OCI-LY3 (cell line): Measurements from ENCODE around the gene C11orf21.

Experiments used
- EZH2phosphoT487 ChIP-seq: fragments of 200-600 bp; shearing (Covaris generic); IDR thresholded peaks from 2 replicates; pipeline ENCODE4 v1.6.1; 2018; ENCODE audit warnings: antibody characterized with exemption, mixed run types, low read depth
- TF ChIP-seq, protein P1 (sequence below): fragments of 200-600, 300-600 bp; sonication (generic); IDR thresholded peaks from 2 replicates; pipeline ENCODE4 v1.5.1; 2014; ENCODE audit warnings: antibody characterized with exemption, low read length, low read depth

GRCh38 chr11:2342557-2342956, 40.8 kb upstream of the C11orf21 start:
- TF ChIP-seq, protein P1, sequence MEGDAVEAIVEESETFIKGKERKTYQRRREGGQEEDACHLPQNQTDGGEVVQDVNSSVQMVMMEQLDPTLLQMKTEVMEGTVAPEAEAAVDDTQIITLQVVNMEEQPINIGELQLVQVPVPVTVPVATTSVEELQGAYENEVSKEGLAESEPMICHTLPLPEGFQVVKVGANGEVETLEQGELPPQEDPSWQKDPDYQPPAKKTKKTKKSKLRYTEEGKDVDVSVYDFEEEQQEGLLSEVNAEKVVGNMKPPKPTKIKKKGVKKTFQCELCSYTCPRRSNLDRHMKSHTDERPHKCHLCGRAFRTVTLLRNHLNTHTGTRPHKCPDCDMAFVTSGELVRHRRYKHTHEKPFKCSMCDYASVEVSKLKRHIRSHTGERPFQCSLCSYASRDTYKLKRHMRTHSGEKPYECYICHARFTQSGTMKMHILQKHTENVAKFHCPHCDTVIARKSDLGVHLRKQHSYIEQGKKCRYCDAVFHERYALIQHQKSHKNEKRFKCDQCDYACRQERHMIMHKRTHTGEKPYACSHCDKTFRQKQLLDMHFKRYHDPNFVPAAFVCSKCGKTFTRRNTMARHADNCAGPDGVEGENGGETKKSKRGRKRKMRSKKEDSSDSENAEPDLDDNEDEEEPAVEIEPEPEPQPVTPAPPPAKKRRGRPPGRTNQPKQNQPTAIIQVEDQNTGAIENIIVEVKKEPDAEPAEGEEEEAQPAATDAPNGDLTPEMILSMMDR = no peak
- TF ChIP-seq EZH2phosphoT487 = no peak
